H1 (cell line): ENCODE measurements around the gene ACOT7. TPM values are rescaled to one million over a fixed set of nuclear protein-coding genes. Genes with fewer than 3 reads are reported as not detected.

Experiments used
- CTCF ChIA-PET: fragments of 300-600 bp; sonication (Branson Sonifier 250); formaldehyde crosslinking; loops from one replicate; lab custom pipeline; 2021; ENCODE audit not compliant: partially characterized antibody; lab: Charles Lee
- POLR2A ChIA-PET: fragments of 300-600 bp; sonication (Branson Sonifier 250); formaldehyde crosslinking; loops from one replicate; lab custom pipeline; 2021; ENCODE audit warnings: inconsistent platforms; ENCODE audit not compliant: partially characterized antibody; lab: Charles Lee
- DNase-seq, 2 experiments: peaks; one replicate each; pipeline versions ENCODE4 v3.0.0 to v3.0.0-alpha.2; 2010 to 2022; ENCODE audit warnings: low spot score in 2 of 2, low read depth in 1 of 2, mixed read lengths in 1 of 2
- FAIRE-seq: peaks from 2 replicates; lab custom pipeline; 2011; peaks lifted over from hg19 to GRCh38; lab: Jason Lieb, UNC
- H2AFZ ChIP-seq: 2 replicates; pipeline ENCODE4 v1.8.1; 2012; ENCODE audit warnings: low read length, inconsistent platforms
- H2AK5ac ChIP-seq: 2 replicates; pipeline ENCODE4 v1.6.1; 2013; ENCODE audit warnings: low read depth, low read length
- H2BK120ac ChIP-seq: replicated peaks from 2 replicates; pipeline ENCODE3; 2013; ENCODE audit warnings: low read depth, low read length, inconsistent platforms
- H2BK12ac ChIP-seq: 2 replicates; pipeline ENCODE4 v1.6.1; 2013; ENCODE audit warnings: low read depth, low read length
- H2BK15ac ChIP-seq: 2 replicates; pipeline ENCODE4 v1.6.1; 2013; ENCODE audit warnings: low read length
- H2BK20ac ChIP-seq: 2 replicates; pipeline ENCODE4 v1.6.1; 2013; ENCODE audit warnings: low read length
- H2BK5ac ChIP-seq: 2 replicates; pipeline ENCODE4 v1.6.1; 2013; ENCODE audit warnings: low read depth, low read length
- H3K14ac ChIP-seq: 2 replicates; pipeline ENCODE4 v1.6.1; 2013; ENCODE audit warnings: inconsistent platforms; ENCODE audit not compliant: insufficient read length
- H3K18ac ChIP-seq: 2 replicates; pipeline ENCODE4 v1.6.1; 2013; ENCODE audit warnings: low read length; ENCODE audit errors: extremely low read depth
- H3K23ac ChIP-seq: 2 replicates; pipeline ENCODE4 v1.6.1; 2013; ENCODE audit warnings: inconsistent platforms; ENCODE audit not compliant: insufficient read length
- H3K23me2 ChIP-seq: 2 replicates; pipeline ENCODE4 v1.6.1; 2013; ENCODE audit warnings: low read depth, low read length
- H3K27ac ChIP-seq: 2 replicates; pipeline ENCODE4 v1.6.1; 2011; ENCODE audit warnings: low read depth, low read length, inconsistent platforms
- H3K27me3 ChIP-seq, 4 experiments: replicated peaks in 1 of 4; 1 replicate in 1 of 4; 2 replicates in 3 of 4; pipeline versions ENCODE4 v1.6.1 to v1.8.1; 2011 to 2013; ENCODE audit warnings: low read length in 3 of 4, mild to moderate bottlenecking in 3 of 4, inconsistent platforms in 2 of 4, mixed read lengths in 2 of 4, moderate library complexity in 1 of 4; ENCODE audit not compliant: control insufficient read depth in 3 of 4, insufficient read depth in 3 of 4; ENCODE audit errors: extremely low read depth in 1 of 4
- H3K36me3 ChIP-seq, 4 experiments: 2 replicates each; pipeline versions ENCODE4 v1.6.1 to v1.8.1; 2011 to 2013; ENCODE audit warnings: mild to moderate bottlenecking in 4 of 4, low read length in 3 of 4, moderate library complexity in 2 of 4, control low read depth in 1 of 4, inconsistent platforms in 1 of 4; ENCODE audit not compliant: insufficient read depth in 4 of 4, control insufficient read depth in 2 of 4
- H3K4ac ChIP-seq: replicated peaks from 2 replicates; pipeline ENCODE3; 2013; ENCODE audit warnings: low read length, low read depth, mixed read lengths, inconsistent platforms; ENCODE audit not compliant: insufficient read length
- H3K4me1 ChIP-seq, 4 experiments: replicated peaks in 1 of 4; 1 replicate in 1 of 4; 2 replicates in 3 of 4; pipeline versions ENCODE4 v1.6.1 to v1.8.1; 2011 to 2013; ENCODE audit warnings: low read length in 3 of 4, inconsistent platforms in 2 of 4, mixed read lengths in 1 of 4; ENCODE audit not compliant: insufficient read depth in 4 of 4, control insufficient read depth in 3 of 4
- H3K4me2 ChIP-seq, 2 experiments: 2 replicates each; pipeline versions ENCODE4 v1.6.1 to v1.8.1; 2011 to 2013; ENCODE audit warnings: low read depth in 2 of 2, low read length in 2 of 2, control low read depth in 1 of 2, inconsistent platforms in 1 of 2, mild to moderate bottlenecking in 1 of 2; ENCODE audit not compliant: insufficient read depth in 1 of 2
- H3K4me3 ChIP-seq, 4 experiments: fragments of 200-600, 300-600 bp in 1 of 4; sonication (generic), shearing (Covaris generic), sonication (Bioruptor Twin) in 1 of 4; 2 replicates each; pipeline versions ENCODE4 v1.5.1 to v1.8.1; 2011 to 2016; ENCODE audit warnings: low read length in 4 of 4, low read depth in 3 of 4, control low read depth in 2 of 4, inconsistent platforms in 2 of 4, mild to moderate bottlenecking in 2 of 4, mixed read lengths in 1 of 4, moderate library complexity in 1 of 4; ENCODE audit not compliant: insufficient read depth in 2 of 4; ENCODE audit errors: extremely low read depth in 1 of 4
- H3K56ac ChIP-seq: replicated peaks from 2 replicates; pipeline ENCODE3; 2013; ENCODE audit warnings: low read depth, mild to moderate bottlenecking, mixed read lengths, low read length, inconsistent platforms; ENCODE audit not compliant: insufficient read length
- H3K79me1 ChIP-seq: 2 replicates; pipeline ENCODE4 v1.6.1; 2013; ENCODE audit warnings: low read depth, low read length, control low read depth
- H3K79me2 ChIP-seq, 2 experiments: 2 replicates each; pipeline versions ENCODE4 v1.6.1 to v1.8.1; 2012 to 2013; ENCODE audit warnings: low read length in 2 of 2, mild to moderate bottlenecking in 2 of 2, inconsistent platforms in 1 of 2; ENCODE audit not compliant: insufficient read depth in 2 of 2, control insufficient read depth in 1 of 2
- H3K9ac ChIP-seq, 4 experiments: replicated peaks in 1 of 4; 1 replicate in 1 of 4; 2 replicates in 3 of 4; pipeline versions ENCODE4 v1.6.1 to v1.8.1; 2011 to 2013; ENCODE audit warnings: low read depth in 3 of 4, low read length in 3 of 4, control low read depth in 2 of 4, mild to moderate bottlenecking in 2 of 4, moderate library complexity in 2 of 4, inconsistent platforms in 1 of 4; ENCODE audit errors: extremely low read depth in 1 of 4
- H3K9me3 ChIP-seq, 2 experiments: 2 replicates each; pipeline versions ENCODE4 v1.6.1 to v1.8.1; 2012 to 2013; ENCODE audit warnings: mild to moderate bottlenecking in 2 of 2, moderate library complexity in 2 of 2, control low read depth in 1 of 2, inconsistent platforms in 1 of 2, low read depth in 1 of 2, low read length in 1 of 2, mixed read lengths in 1 of 2; ENCODE audit not compliant: insufficient read depth in 2 of 2
- H4K20me1 ChIP-seq, 2 experiments: replicated peaks in 1 of 2; 2 replicates each; pipeline versions ENCODE3 to v1.8.1; 2011 to 2013; ENCODE audit warnings: inconsistent platforms in 2 of 2, low read length in 2 of 2, mild to moderate bottlenecking in 1 of 2; ENCODE audit not compliant: insufficient read depth in 2 of 2, control insufficient read depth in 1 of 2
- H4K5ac ChIP-seq: 2 replicates; pipeline ENCODE4 v1.6.1; 2013; ENCODE audit warnings: low read length, low read depth, mixed read lengths, inconsistent platforms; ENCODE audit not compliant: insufficient read length
- H4K8ac ChIP-seq: 2 replicates; pipeline ENCODE4 v1.8.0; 2013; ENCODE audit warnings: mild to moderate bottlenecking, moderate library complexity, low read length, inconsistent platforms; ENCODE audit not compliant: insufficient read depth; ENCODE audit errors: extremely low read depth
- H4K91ac ChIP-seq: replicated peaks from 2 replicates; pipeline ENCODE3; 2013; ENCODE audit warnings: low read length, mixed read lengths, inconsistent platforms; ENCODE audit not compliant: insufficient read length
- ATF3 ChIP-seq: IDR thresholded peaks from 2 replicates; pipeline ENCODE4 v1.6.1; 2011; ENCODE audit warnings: low read depth, mild to moderate bottlenecking, low read length; ENCODE audit not compliant: insufficient read depth
- BCL11A ChIP-seq, 2 experiments: IDR thresholded peaks; one replicate each; pipeline ENCODE4 v1.6.1; 2011; ENCODE audit warnings: low read depth in 2 of 2, low read length in 2 of 2, mild to moderate bottlenecking in 2 of 2
- BRCA1 ChIP-seq: IDR thresholded peaks from 2 replicates; pipeline ENCODE4 v1.6.1; 2012; ENCODE audit warnings: low read depth, low read length, improper control_type of control experiment
- CBX5 ChIP-seq: fragments of 300-800, 300-1000 bp; sonication (generic); IDR thresholded peaks from 2 replicates; pipeline ENCODE4 v1.7.1; 2016; ENCODE audit warnings: antibody characterized with exemption, low read length, low read depth
- CHD1 ChIP-seq: IDR thresholded peaks from 2 replicates; pipeline ENCODE4 v1.6.1; 2012; ENCODE audit warnings: low read depth, low read length, improper control_type of control experiment
- EGR1 ChIP-seq: IDR thresholded peaks from 2 replicates; pipeline ENCODE4 v1.6.1; 2011; ENCODE audit warnings: low read depth, low read length, borderline replicate concordance
- GTF2F1 ChIP-seq: IDR thresholded peaks from 2 replicates; pipeline ENCODE4 v1.6.1; 2012; ENCODE audit warnings: low read depth, low read length, improper control_type of control experiment, borderline replicate concordance
- KDM1A ChIP-seq: fragments of 200-600, 300-600 bp; sonication (generic); IDR thresholded peaks from 2 replicates; pipeline ENCODE4 v1.7.1; 2016; ENCODE audit warnings: mild to moderate bottlenecking, low read length, borderline replicate concordance
- MAX ChIP-seq: IDR thresholded peaks from 2 replicates; pipeline ENCODE4 v1.6.1; 2012; ENCODE audit warnings: inconsistent platforms
- SP2 ChIP-seq: IDR thresholded peaks from 2 replicates; pipeline ENCODE4 v1.6.1; 2012; ENCODE audit warnings: mild to moderate bottlenecking, low read length, inconsistent platforms
- TAF1 ChIP-seq: IDR thresholded peaks from 2 replicates; pipeline ENCODE4 v1.6.1; 2011; ENCODE audit warnings: mild to moderate bottlenecking, low read depth, low read length
- WGBS, 2 experiments: shearing (Covaris generic) in 1 of 2; methylation state at CpG; one replicate each; pipeline versions ENCODE4 v1.1.6 to v1.1.7; 2013 to 2015; ENCODE audit warnings: low lambda C conversion rate in 2 of 2, mixed read lengths in 2 of 2, inconsistent platforms in 1 of 2, low coverage in 1 of 2, missing lambda C conversion rate in 1 of 2; ENCODE audit not compliant: insufficient replicate concordance in 2 of 2, insufficient coverage in 1 of 2, insufficient read length in 1 of 2; ENCODE audit errors: extremely low coverage in 1 of 2, missing lambda C conversion rate in 1 of 2; 5-methylcytosine and 5-hydroxymethylcytosine counted together
- polyA plus RNA-seq, 7 experiments: library from polyadenylated mRNA; depleted of rRNA in 3 of 7; stranded (reverse) in 5 of 7; unstranded in 2 of 7; fragments of >200 nt in 5 of 7; fragments of 200-250 nt in 2 of 7; gene quantifications; 1 replicate in 5 of 7; 2 replicates in 1 of 7; 4 replicates in 1 of 7; pipeline versions ENCODE4 v1.2.1 to v1.2.3, GENCODE V29; 2011 to 2013; ENCODE audit warnings: missing spikeins in 2 of 7, mixed read lengths in 2 of 7
- total RNA-seq: library from RNA; stranded (reverse); fragmentation: NEBNext Ultra II Directional; extraction: Animal tissue kit (Norgen Biotek cat#: 25700); gene quantifications from 2 replicates; pipeline ENCODE4 v1.2.1, GENCODE V29; 2021

ACOT7 gene
- total and polyA plus RNA-seq, 2 of the 8 experiments (the other 6 are each of a cell fraction or from before 2014, with no cell fraction given): 151 to 214 TPM

- ChIA-PET CTCF (interaction anchor here (0.9 to 58.4 kb wide), 4 partner anchors 8 to 273 kb away, joined by 3 to 1769 read pairs (median 72); partner anchors contain the start of gene HES2), POLR2A (interaction anchor here (1.1 to 1.2 kb wide), 2 partner anchors 16 to 59 kb away, joined by 3 read pairs; no protein-coding TSS in a partner anchor)
- Histone ChIP-seq H3K9me3 (no peaks in the 10 kb centered on the region), H3K14ac (no peak overlapping the region), H3K79me1 (no peaks in the 10 kb centered on the region), H2BK12ac (no peak overlapping the region), H3K27ac (no peak overlapping the region), H3K18ac (no peak overlapping the region), H3K9ac (no peak overlapping the region), H3K27me3 (peaks cover 0 to 10% (median 7%) of the 10 kb centered on the region in 4 experiments; a peak in 6 of 7 replicates), H4K8ac (no peak overlapping the region), H3K79me2 (no peaks in the 10 kb centered on the region), H3K23me2 (no peaks in the 10 kb centered on the region), H4K5ac (no peak overlapping the region), H2AFZ (no peak overlapping the region), H3K23ac (no peak overlapping the region), H3K56ac (no peak overlapping the region), H3K4me3 (no peak overlapping the region), H2AK5ac (no peak overlapping the region), H2BK20ac (no peak overlapping the region), H3K4ac (no peak overlapping the region), H4K20me1 (no peaks in the 10 kb centered on the region), H3K4me1 (peaks cover 2 to 3% (median 3%) of the 10 kb centered on the region in 4 experiments; a peak in 4 of 7 replicates), H3K4me2 (no peak overlapping the region), H2BK5ac (no peak overlapping the region), H4K91ac (no peak overlapping the region), H3K36me3 (no peaks in the 10 kb centered on the region), H2BK120ac (no peak overlapping the region), H2BK15ac (no peak overlapping the region)
- WGBS, 2 experiments: 92% methylated on average over 4 of the region's 6 CpGs; no CpG with 5 or more reads in 1 of the 2 experiments
- no peak for DNase-seq
- no peak for FAIRE-seq
- TF ChIP-seq ATF3 (no peak), EGR1 (no peak), KDM1A (no peak), BCL11A (IDR thresholded peaks at IDR 0.05; ENCODE audit: low read depth in 2 of 2, low read length in 2 of 2) (no peak), BRCA1 (no peak), CBX5 (no peak), MAX (no peak), GTF2F1 (no peak), CHD1 (no peak), TAF1 (no peak), SP2 (no peak)
Measured at GRCh38 chr1:6409733-6410132, 16.2 kb upstream of the ACOT7 start.
